Measurements from ENCODE around the gene CDH26. TPM values are rescaled to one million over a fixed set of nuclear protein-coding genes. Genes with fewer than 3 reads are reported as not detected.

Gene CDH26
- total and polyA plus RNA-seq, 2 experiments from 2014 or later: not detected

- Histone ChIP-seq H4K20me1 (ENCODE audit: insufficient read depth) (no peaks in the 10 kb centered on the region), H3K9me3 (ENCODE audit: low read depth) (no peaks in the 10 kb centered on the region), H3K4me1 (ENCODE audit: insufficient read depth) (no peaks in the 10 kb centered on the region), H3K4me2 (ENCODE audit: unreplicated experiment) (no peak overlapping the region), H3K4me3 (no peak overlapping the region), H3K27ac (no peak overlapping the region), H3K79me2 (ENCODE audit: insufficient read depth) (no peaks in the 10 kb centered on the region), H3K36me3 (ENCODE audit: low read depth) (no peaks in the 10 kb centered on the region), H3K9ac (no peak overlapping the region), H3F3A (ENCODE audit: insufficient read depth) (no peaks in the 10 kb centered on the region), H3K27me3 (replicated peaks; ENCODE audit: insufficient read depth) (no peaks in the 10 kb centered on the region), H2AFZ (no peak overlapping the region), H3K9me2 (ENCODE audit: insufficient read depth) (no peaks in the 10 kb centered on the region)
- in situ Hi-C loops (cut with MboI): no loop called here
- WGBS, 2 experiments (ENCODE audit: low coverage in 1 of 2, low lambda C conversion rate in 2 of 2, missing lambda C conversion rate in 2 of 2): 61 to 62% methylated on average over 6 of the region's 6 CpGs
- DNase-seq: no peak
- TF ChIP-seq EZH2 (IDR thresholded peaks at IDR 0.05; ENCODE audit: insufficient read depth, poor library complexity, severe bottlenecking): no peak
- no peak for TF ChIP-seq EZH2phosphoT487 (IDR thresholded peaks at IDR 0.05; ENCODE audit: insufficient read depth, low read depth)
These were observed 3.9 kb downstream of the CDH26 start for GRCh38 chr20:59962155-59962554.

- Histone ChIP-seq H3K27ac (no peak overlapping the region), H3K4me2 (ENCODE audit: unreplicated experiment) (no peak overlapping the region), H3K36me3 (ENCODE audit: low read depth) (no peaks in the 10 kb centered on the region), H3K4me1 (ENCODE audit: insufficient read depth) (no peaks in the 10 kb centered on the region), H3F3A (ENCODE audit: insufficient read depth) (no peaks in the 10 kb centered on the region), H3K79me2 (ENCODE audit: insufficient read depth) (no peaks in the 10 kb centered on the region), H3K9me2 (ENCODE audit: insufficient read depth) (no peaks in the 10 kb centered on the region), H3K9me3 (ENCODE audit: low read depth) (no peaks in the 10 kb centered on the region), H3K27me3 (replicated peaks; ENCODE audit: insufficient read depth) (no peaks in the 10 kb centered on the region), H3K4me3 (no peak overlapping the region), H2AFZ (no peak overlapping the region), H3K9ac (no peak overlapping the region), H4K20me1 (ENCODE audit: insufficient read depth) (no peaks in the 10 kb centered on the region)
- in situ Hi-C loops (cut with MboI): no loop called here
- no peak for DNase-seq
- TF ChIP-seq EZH2phosphoT487 (IDR thresholded peaks at IDR 0.05; ENCODE audit: insufficient read depth, low read depth) (no peak), EZH2 (IDR thresholded peaks at IDR 0.05; ENCODE audit: insufficient read depth, poor library complexity, severe bottlenecking) (no peak)
- 40 to 47% methylated on average over 3 of the region's 3 CpGs for WGBS, 2 experiments (ENCODE audit: low coverage in 1 of 2, low lambda C conversion rate in 2 of 2, missing lambda C conversion rate in 2 of 2)
These were observed 8.2 kb downstream of the CDH26 start for GRCh38 chr20:59966428-59966827.

GRCh38 chr20:59971428-59971827, 13.2 kb downstream of the CDH26 start:
- 29 to 38% methylated on average over 1 of the region's 1 CpG for WGBS, 2 experiments (ENCODE audit: low coverage in 1 of 2, low lambda C conversion rate in 2 of 2, missing lambda C conversion rate in 2 of 2)
- TF ChIP-seq EZH2 (IDR thresholded peaks at IDR 0.05; ENCODE audit: insufficient read depth, poor library complexity, severe bottlenecking): no peak
- TF ChIP-seq EZH2phosphoT487 (IDR thresholded peaks at IDR 0.05; ENCODE audit: insufficient read depth, low read depth): no peak

GRCh38 chr20:59972037-59972801, 14.0 kb downstream of the CDH26 start:
- Histone ChIP-seq H3K27me3 (replicated peaks; ENCODE audit: insufficient read depth) (no peaks in the 10 kb centered on the region), H2AFZ (no peak overlapping the region), H3K4me1 (ENCODE audit: insufficient read depth) (no peaks in the 10 kb centered on the region), H3K9me2 (ENCODE audit: insufficient read depth) (no peaks in the 10 kb centered on the region), H3K36me3 (ENCODE audit: low read depth) (no peaks in the 10 kb centered on the region), H4K20me1 (ENCODE audit: insufficient read depth) (no peaks in the 10 kb centered on the region), H3K79me2 (ENCODE audit: insufficient read depth) (no peaks in the 10 kb centered on the region), H3K4me3 (no peak overlapping the region), H3K4me2 (ENCODE audit: unreplicated experiment) (no peak overlapping the region), H3F3A (ENCODE audit: insufficient read depth) (no peaks in the 10 kb centered on the region), H3K9ac (no peak overlapping the region), H3K27ac (no peak overlapping the region), H3K9me3 (ENCODE audit: low read depth) (no peaks in the 10 kb centered on the region)
- no peak for DNase-seq
- in situ Hi-C loops (cut with MboI): no loop called here
- WGBS, 2 experiments (ENCODE audit: low coverage in 1 of 2, low lambda C conversion rate in 2 of 2, missing lambda C conversion rate in 2 of 2): 52 to 53% methylated on average over 12 of the region's 12 CpGs
- no peak for TF ChIP-seq EZH2 (IDR thresholded peaks at IDR 0.05; ENCODE audit: insufficient read depth, poor library complexity, severe bottlenecking)
- TF ChIP-seq EZH2phosphoT487 (IDR thresholded peaks at IDR 0.05; ENCODE audit: insufficient read depth, low read depth): no peak

More at GRCh38 chr20:59971428-59971827, 13.2 kb downstream of the CDH26 start:
- Histone ChIP-seq H2AFZ (no peak overlapping the region), H3K4me3 (no peak overlapping the region), H3K27me3 (replicated peaks; ENCODE audit: insufficient read depth) (no peaks in the 10 kb centered on the region), H3K4me1 (ENCODE audit: insufficient read depth) (no peaks in the 10 kb centered on the region), H3K36me3 (ENCODE audit: low read depth) (no peaks in the 10 kb centered on the region), H3F3A (ENCODE audit: insufficient read depth) (no peaks in the 10 kb centered on the region), H3K9me3 (ENCODE audit: low read depth) (no peaks in the 10 kb centered on the region), H3K27ac (no peak overlapping the region), H3K79me2 (ENCODE audit: insufficient read depth) (no peaks in the 10 kb centered on the region), H3K9ac (no peak overlapping the region), H4K20me1 (ENCODE audit: insufficient read depth) (no peaks in the 10 kb centered on the region), H3K9me2 (ENCODE audit: insufficient read depth) (no peaks in the 10 kb centered on the region), H3K4me2 (ENCODE audit: unreplicated experiment) (no peak overlapping the region)
- in situ Hi-C loops (cut with MboI): no loop called here
- DNase-seq: no peak

Measured in GM23248 (cell line).